HG02840 (cell line): ENCODE results near the gene ASB9.

ENCODE experiments used
- ATAC-seq: cut with Tn5 transposase; IDR thresholded peaks from one replicate; pipeline ENCODE4 v1.9.1; 2021; ENCODE audit warnings: mild to moderate bottlenecking, moderate library complexity, moderate number of reproducible peaks; ENCODE audit not compliant: unreplicated experiment, low FRiP score

Gene ASB9

DNA sequence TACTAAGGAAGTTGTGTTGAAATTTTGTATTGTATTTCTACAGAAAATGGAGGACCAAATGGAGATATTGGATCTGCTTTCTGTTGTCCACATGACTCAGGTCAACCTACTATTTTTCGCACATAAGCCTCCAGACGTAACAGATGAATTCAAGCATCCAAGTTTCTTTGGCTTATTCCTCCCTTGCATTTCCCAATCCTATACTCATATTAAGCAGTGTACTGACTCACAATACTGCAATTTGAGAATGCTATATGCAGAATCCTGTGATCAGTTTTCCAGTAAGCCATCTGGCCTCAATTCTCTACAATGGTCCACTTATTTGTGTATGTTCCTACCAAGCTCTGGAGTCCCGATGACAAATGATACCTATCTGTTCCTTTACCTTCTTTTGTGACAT is 75.7 kb downstream of the ASB9 start:
- no peak for ATAC-seq
